Right ventricle myocardium inferior (tissue), 1 donor: ENCODE data around the gene POU2AF3. TPM values are rescaled to one million over a fixed set of nuclear protein-coding genes. Genes with fewer than 3 reads are reported as not detected.
A peak's percentile ranks its signal among the peaks of the same experiment; 100 is the strongest.

Experiments
- ATAC-seq: fragments of 200-7000 bp; cut with Tn5 transposase; one replicate; pipeline ENCODE4 v1.9.1; 2020; ENCODE audit warnings: mild to moderate bottlenecking, moderate library complexity
- DNase-seq: peaks from one replicate; pipeline ENCODE4 v3.0.0; 2021; ENCODE audit errors: missing footprints
- intact Hi-C: fragments of 100-400 bp; cut with DNase I; formaldehyde crosslinking; loops from one replicate; pipeline ENCODE4 v1.11.0; 2022
- total RNA-seq: library from RNA; stranded (reverse); fragmentation: NEBNext Ultra II Directional; extraction: Animal tissue kit (Norgen Biotek cat#: 25700); gene quantifications from one replicate; pipeline ENCODE4 v1.2.1, GENCODE V29; 2021
- donor health status: DM: no; HTN: yes; CAD: no; lungs with severe emphysema.

Gene POU2AF3
- total RNA-seq, 1 donor from 2014 or later, result 0.65 TPM

DNA sequence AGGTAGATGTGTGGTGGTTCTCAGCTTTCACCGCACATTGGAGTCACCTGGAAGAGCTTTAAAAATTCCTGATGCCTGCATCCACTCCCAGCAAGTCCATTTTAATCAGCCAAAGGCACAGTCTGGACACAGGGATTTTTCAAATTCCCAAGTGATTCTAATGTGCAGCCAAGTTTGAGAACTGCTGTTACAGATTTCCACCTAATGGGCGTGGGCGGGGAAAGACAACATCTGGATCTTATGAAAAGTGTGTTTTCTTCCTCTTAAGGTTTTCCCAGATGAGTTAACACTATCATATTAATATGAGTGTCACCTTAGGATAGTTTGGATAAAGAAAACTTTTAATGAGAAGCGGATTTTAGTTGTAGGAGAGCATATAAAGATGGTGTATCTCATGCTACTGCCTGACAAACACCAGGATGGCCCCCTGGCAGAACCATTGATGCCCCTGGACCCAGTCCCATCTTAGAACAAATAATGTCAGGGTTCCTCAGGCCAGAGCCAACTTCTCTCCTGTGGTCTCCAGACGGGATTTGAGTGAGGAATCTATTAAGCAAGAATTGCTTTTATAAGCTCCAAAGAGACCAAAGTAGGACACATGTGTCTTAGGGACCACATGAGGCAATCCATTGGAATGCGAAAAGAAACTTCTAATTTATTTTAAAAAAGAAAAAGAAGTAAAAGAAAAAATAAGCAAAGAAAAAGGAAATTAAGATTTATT, 48.8 kb downstream of the POU2AF3 start:
- ATAC-seq, result peak; percentile 82
- intact Hi-C loops, result no loop called here
- no peak for DNase-seq

DNA sequence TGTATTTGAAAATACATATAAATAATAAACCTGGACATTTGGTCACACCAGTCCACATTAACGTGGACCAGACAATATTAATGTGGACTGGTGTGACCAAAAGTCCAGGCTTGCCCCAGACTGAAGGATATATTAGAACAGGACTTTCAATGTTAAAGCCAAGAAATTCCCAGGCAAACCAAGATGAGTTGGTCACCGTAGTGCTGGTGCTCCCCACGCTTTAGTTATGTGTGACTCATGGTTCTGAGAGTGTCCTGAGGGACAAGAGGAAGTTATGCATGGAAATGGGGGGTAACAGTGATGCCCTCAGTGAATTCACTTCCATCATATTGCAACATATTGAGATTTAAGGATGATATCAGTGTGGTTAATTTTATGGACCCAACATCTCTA, 49.4 kb downstream of the POU2AF3 start:
- ATAC-seq, result peak; percentile 43
- intact Hi-C loops, result no loop called here
- DNase-seq, result no peak

DNA sequence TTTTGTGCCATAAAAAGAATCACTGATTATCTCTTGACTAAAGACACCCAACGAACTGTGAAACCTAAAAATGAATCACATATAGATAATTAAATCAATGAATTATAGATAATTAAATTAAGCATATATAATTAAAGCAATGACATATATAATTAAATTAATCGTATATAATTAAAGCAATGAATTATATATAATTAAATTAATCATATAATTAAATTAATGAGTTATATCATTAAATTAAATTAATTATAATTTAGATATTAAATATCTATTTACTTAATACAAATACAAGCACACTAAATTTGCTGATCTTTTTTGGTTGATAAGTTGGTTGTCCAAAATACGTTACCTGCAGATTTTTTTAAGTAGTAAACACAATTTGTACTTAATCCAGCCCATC, 49.8 kb downstream of the POU2AF3 start:
- DNase-seq (no peak), ATAC-seq (no peak)
- intact Hi-C loops, result no loop called here

DNA sequence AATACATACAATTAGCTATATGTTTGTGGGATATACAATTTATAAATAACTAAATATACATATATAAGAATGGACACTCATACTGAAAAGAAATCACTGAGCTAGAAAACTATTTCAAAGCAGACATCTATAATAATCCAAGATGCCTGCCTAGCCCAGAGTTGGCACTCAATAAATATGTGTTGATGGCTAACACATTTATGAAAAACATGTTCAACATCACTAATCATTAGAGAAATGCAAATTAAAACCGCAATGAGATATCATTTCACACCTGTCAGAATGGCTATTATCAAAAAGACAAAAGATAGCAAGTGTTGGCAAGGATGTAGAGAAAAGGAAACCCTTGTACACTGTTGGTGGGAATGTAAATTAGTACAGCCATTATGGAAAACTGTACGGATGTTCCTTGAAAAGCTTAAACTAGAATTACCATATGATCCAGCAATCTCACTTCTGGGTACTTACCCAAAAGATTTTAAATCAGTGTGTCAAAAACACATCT, 50.9 kb downstream of the POU2AF3 start:
- DNase-seq (no peak), ATAC-seq (no peak)
- intact Hi-C loops, result no loop called here

GRCh38 chr11:111350811-111351210, 52.5 kb downstream of the POU2AF3 start:
- no peak for ATAC-seq
- intact Hi-C loops, result no loop called here
- no peak for DNase-seq

DNA sequence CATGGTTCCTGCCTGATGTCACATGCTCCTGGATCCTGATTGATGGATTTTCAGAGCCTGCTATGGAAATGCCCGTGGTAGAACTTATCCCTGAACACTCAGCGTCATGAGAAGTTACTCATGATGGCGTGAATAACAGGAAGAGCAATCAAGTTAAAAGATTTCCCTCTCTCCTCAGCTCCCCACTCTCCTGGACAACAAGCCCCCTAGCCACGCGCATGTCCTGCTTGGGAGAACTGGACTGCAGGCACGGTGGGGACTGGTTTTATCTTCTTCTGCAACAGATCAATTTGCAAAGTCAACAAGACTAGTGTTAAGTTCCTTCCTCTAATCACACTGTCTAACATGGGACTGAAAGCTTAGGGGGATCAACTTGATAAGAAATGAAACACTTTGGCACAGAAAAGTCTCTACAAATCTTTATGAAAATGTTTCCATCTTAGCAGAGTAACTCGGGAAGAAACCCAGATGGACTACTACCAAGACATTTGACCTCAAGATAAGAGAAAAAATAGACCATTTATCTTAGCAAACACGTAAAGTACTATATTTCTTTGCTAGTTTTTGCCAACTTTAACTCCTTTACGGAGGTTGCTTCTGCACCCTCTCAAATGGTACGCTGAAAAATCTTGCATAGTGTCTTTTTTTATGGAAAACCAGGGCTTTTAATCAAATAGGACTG, 53.2 kb downstream of the POU2AF3 start:
- no peak for DNase-seq
- intact Hi-C loops, result no loop called here
- no peak for ATAC-seq

- intact Hi-C loops, result no loop called here
- DNase-seq (no peak), ATAC-seq (no peak)
Measured at GRCh38 chr11:111352231-111352746, 53.9 kb downstream of the POU2AF3 start.

GRCh38 chr11:111352935-111353710, 54.8 kb downstream of the POU2AF3 start:
- no peak for DNase-seq
- intact Hi-C loops, result no loop called here
- ATAC-seq, result peak; percentile 84

GRCh38 chr11:111353776-111354600, 55.6 kb downstream of the POU2AF3 start:
- ATAC-seq (no peak), DNase-seq (no peak)
- intact Hi-C loops, result no loop called here

GRCh38 chr11:111354601-111354891, 56.2 kb downstream of the POU2AF3 start:
- DNase-seq (no peak), ATAC-seq (no peak)
- intact Hi-C loops, result no loop called here

DNA sequence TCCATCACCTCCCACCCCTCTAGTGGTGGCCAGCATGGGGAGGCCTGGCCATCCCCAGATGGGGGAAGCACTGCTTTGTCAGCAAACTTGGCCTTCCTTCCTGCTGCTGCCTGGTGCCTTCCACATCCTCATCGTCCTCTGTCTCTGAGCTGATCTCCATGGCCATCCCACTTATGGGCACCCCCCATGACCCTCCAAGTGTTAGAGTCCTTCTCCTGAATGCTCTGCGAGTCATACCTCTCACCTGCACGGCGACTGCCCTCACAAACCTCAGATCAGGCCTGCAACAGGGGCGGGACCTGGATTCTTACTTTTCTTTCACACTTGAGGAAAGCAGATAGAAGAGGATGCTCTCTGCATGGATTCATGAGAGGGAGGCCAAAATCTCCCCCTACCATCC, 56.8 kb downstream of the POU2AF3 start:
- intact Hi-C loops, result no loop called here
- DNase-seq (no peak), ATAC-seq (no peak)

DNA sequence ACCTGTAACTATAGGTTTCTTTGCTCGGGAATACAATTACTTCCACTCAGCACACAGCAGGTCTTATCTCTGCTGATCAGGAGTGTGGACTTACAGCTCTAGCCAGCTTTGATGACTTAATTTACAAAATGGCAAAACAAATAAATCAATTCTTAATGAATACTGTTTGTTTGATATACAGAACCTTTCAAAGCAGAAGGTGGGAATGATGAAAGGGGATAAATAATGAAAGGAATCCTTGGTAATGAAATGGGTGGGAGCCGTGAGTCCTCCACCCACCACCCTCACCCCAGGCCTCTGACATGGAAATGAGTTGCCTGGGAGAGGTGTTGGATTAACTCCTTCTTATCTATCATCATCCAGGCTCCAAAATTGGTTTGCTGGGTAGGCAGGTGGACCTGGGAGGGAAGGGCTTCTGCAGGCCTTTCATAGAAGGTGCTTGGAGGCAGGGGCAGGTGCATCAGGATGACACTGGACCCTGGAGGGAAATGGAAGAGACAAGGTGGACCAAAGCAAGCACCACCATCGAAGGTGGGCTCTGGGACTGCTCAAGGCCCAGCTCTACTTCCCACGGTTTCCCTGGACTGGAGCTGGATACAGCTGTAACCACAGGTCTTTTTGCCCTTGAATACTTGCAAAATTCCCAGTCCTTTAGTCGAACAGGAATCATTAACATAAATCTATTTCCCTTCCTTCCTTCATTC, 57.8 kb downstream of the POU2AF3 start:
- intact Hi-C loops, result no loop called here
- DNase-seq, result no peak

GRCh38 chr11:111356660-111357048, 58.3 kb downstream of the POU2AF3 start:
- intact Hi-C loops, result no loop called here
- no peak for ATAC-seq

More for the DNA sequence above, 57.8 kb downstream of the POU2AF3 start:
- no peak for ATAC-seq

DNA sequence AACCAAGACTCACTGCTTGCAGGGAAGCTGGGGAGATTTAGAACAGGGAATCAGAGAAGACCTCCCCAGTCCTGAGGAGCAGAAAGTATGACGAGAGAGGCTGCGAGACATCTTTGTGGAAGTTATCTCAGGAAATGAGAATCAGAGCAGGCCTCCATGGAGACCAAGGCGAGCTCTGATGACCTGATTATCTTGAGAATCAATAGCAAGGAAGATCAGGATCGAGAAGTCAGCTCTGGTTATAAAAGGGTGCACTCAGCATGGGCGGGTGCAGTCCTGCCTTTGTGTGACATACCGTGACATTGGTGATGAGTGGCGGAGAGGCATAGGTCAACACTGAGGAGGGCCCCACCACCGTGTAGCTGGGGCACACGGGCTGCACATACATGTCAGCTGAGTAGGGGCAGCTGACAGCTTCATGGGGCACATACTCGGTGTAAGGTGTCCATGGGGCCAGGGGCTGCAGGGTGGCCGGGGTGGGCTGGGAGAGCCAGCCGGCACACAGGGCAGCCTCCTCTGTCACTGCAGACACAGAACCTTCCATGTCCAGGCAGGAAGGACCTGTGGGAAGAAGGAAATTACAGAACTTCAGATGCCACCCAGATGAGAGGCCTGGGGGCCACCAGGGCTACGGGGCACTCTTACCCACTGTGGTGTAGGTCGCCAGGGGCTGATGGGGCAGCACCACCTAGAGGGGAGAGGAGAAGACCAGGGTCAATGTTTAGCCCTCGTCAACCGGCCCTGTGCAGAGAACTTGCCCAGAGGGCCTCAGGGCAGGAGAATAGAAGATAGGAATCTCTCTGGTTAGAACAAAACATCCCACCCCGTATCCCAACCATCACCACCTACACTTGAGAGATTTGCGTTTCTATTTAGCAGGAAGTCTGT, 59.0 kb downstream of the POU2AF3 start:
- intact Hi-C loops, result no loop called here
- ATAC-seq (no peak), DNase-seq (no peak)

More at GRCh38 chr11:111356660-111357048, 58.3 kb downstream of the POU2AF3 start:
- no peak for DNase-seq
